ENCODE results near the gene RAB40AL.

RAB40AL gene

DNA sequence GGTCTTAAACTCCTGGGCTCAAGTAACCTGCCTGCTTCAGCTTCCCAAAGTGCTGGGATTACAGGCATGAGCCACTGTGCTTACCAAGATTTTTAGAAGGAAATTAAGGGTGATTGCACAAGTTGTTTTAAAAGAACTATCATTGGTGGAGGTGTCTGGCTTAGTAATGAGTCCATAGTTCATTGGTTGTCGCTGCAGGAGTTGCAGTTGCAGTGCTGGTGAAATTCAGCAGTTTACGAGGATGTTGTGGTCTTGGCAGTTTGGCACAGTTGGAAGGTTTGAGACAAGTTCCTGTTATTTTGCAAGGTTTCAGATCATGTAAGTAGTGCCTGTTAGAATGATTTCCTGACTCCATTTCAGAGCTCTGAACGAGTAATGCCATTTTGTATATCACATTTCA lies 48.1 kb downstream of the RAB40AL start:
- no peak for DNase-seq
